Measurements from ENCODE around the gene OTOR. TPM values are rescaled to one million over a fixed set of nuclear protein-coding genes. Genes with fewer than 3 reads are reported as not detected.

Gene OTOR, protein sequence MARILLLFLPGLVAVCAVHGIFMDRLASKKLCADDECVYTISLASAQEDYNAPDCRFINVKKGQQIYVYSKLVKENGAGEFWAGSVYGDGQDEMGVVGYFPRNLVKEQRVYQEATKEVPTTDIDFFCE
- total RNA-seq (0.35 TPM), polyA plus RNA-seq (ENCODE audit: insufficient read depth in 1 of 8, insufficient read length in 8 of 8, low replicate concordance in 1 of 8) (under 1 TPM in 6 of 8 donors, not detected in 2; 0.08 to 0.25 (median 0.12) TPM)
- long read RNA-seq, donor 1 = 0 reads
- long read RNA-seq, donor 2 = 0 reads
- long read RNA-seq, donor 3 = 0 reads
- long read RNA-seq, donor 4, partial matches to known transcripts = 0 of 1 reads
- long read RNA-seq, donor 4, other reads (novel, unspliced or antisense) = 0 of 1 reads
- long read RNA-seq, donor 5, partial matches to known transcripts = 0 of 2 reads
- long read RNA-seq, donor 5, other reads (novel, unspliced or antisense) = 0 of 2 reads
- long read RNA-seq, donor 6 = 0 reads
- long read RNA-seq, donor 7 = 0 reads
- long read RNA-seq, donor 8 = 0 reads
- long read RNA-seq, donor 9 = 0 reads
- long read RNA-seq, donor 10 = 0 reads
- long read RNA-seq, donor 11 = 0 reads

- Histone ChIP-seq H3K4me3 (ENCODE audit: low read length) (no peak within 1 kb of the TSS), H3K9me3 (replicated peaks; ENCODE audit: control insufficient read depth, low read depth, low read length) (no peaks in the 10 kb centered on the region), H3K27me3 (ENCODE audit: control insufficient read depth, insufficient read depth, low read length) (peaks cover 2% of the 10 kb centered on the region), H3K27ac (ENCODE audit: low read length) (peak within 1 kb of the TSS; percentile 20), H3K36me3 (ENCODE audit: control insufficient read depth, insufficient read depth, low read length) (no peaks in the 10 kb centered on the region), H3K4me1 (ENCODE audit: control insufficient read depth, insufficient read depth, low read length) (no peaks in the 10 kb centered on the region)
- no CpG with 5 or more reads among the region's 5 CpGs for WGBS (ENCODE audit: insufficient coverage)
- DNase-seq = peak; percentile 88
These were observed at the start of gene OTOR for GRCh38 chr20:16748308-16748900. Gene OTOR, plus strand, starts transcription at chr20:16748358. Its CDS starts 44 bp downstream, at chr20:16748402.

DNA sequence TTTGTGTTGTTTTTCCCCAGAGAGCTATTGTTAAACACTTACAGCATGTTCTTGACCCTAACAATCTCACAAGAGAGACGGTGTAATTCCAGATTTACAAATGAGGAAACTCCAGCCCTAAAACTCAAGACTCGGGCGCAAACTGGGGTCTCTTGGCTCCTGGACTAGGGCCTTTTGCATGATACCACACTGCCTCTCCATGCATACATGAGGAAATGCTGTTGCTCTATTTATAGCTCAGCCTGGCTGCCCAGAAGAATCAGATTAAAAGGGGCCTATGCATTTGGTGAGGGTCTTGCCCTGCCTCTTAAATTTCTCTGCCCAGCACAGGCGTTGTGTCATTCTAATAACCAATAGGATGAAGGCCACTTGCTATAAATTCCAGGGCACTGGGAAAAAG, 48.9 kb upstream of the OTOR start:
- H3K27me3 ChIP-seq (ENCODE audit: control insufficient read depth, insufficient read depth, low read length) = no peaks in the 10 kb centered on the region
- no peak overlapping the region for H3K4me3 ChIP-seq (ENCODE audit: low read length)
- H3K4me1 ChIP-seq (ENCODE audit: control insufficient read depth, insufficient read depth, low read length) = peaks cover 4% of the 10 kb centered on the region
- no peaks in the 10 kb centered on the region for H3K36me3 ChIP-seq (ENCODE audit: control insufficient read depth, insufficient read depth, low read length)
- WGBS (ENCODE audit: insufficient coverage) = 50% methylated on average over 1 of the region's 4 CpGs
- no peak overlapping the region for H3K27ac ChIP-seq (ENCODE audit: low read length)
- no peaks in the 10 kb centered on the region for H3K9me3 ChIP-seq (replicated peaks; ENCODE audit: control insufficient read depth, low read depth, low read length)
- DNase-seq = peak; percentile 31

GRCh38 chr20:16701296-16701695, 46.9 kb upstream of the OTOR start:
- no peak overlapping the region for H3K4me3 ChIP-seq (ENCODE audit: low read length)
- no peak overlapping the region for H3K27ac ChIP-seq (ENCODE audit: low read length)
- H3K36me3 ChIP-seq (ENCODE audit: control insufficient read depth, insufficient read depth, low read length) = no peaks in the 10 kb centered on the region
- WGBS (ENCODE audit: insufficient coverage) = no CpG with 5 or more reads among the region's 3 CpGs
- peaks cover 4% of the 10 kb centered on the region for H3K4me1 ChIP-seq (ENCODE audit: control insufficient read depth, insufficient read depth, low read length)
- peaks cover 2% of the 10 kb centered on the region for H3K9me3 ChIP-seq (replicated peaks; ENCODE audit: control insufficient read depth, low read depth, low read length)
- no peak for DNase-seq
- H3K27me3 ChIP-seq (ENCODE audit: control insufficient read depth, insufficient read depth, low read length) = no peaks in the 10 kb centered on the region

DNA sequence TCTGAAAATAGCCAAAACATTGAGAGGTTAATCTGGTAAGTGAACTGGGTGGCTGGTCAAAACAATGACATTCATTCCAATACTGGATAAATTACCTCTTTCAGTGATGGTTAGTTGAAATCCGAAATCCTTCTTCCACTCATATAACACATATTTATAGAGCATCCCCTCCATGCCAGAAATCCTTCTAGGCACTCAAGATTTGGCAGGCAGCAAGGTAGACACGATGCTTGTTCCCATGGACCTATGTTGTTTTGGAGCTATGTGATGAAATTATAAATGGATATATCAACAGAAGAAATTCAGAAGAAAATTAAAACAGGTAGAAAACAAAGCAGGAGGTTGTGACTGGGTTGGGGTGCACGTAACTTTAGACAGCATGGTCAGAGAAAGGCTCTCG, 44.6 kb upstream of the OTOR start:
- Histone ChIP-seq H3K4me3 (ENCODE audit: low read length) (no peak overlapping the region), H3K4me1 (ENCODE audit: control insufficient read depth, insufficient read depth, low read length) (peaks cover 4% of the 10 kb centered on the region), H3K27ac (ENCODE audit: low read length) (no peak overlapping the region), H3K9me3 (replicated peaks; ENCODE audit: control insufficient read depth, low read depth, low read length) (peaks cover 2% of the 10 kb centered on the region), H3K36me3 (ENCODE audit: control insufficient read depth, insufficient read depth, low read length) (no peaks in the 10 kb centered on the region), H3K27me3 (ENCODE audit: control insufficient read depth, insufficient read depth, low read length) (no peaks in the 10 kb centered on the region)
- WGBS (ENCODE audit: insufficient coverage) = 53% methylated on average over 3 of the region's 4 CpGs
- DNase-seq = no peak

- no peak overlapping the region for H3K27ac ChIP-seq (ENCODE audit: low read length)
These were observed 40.5 kb upstream of the OTOR start for GRCh38 chr20:16707674-16708073.

GRCh38 chr20:16708602-16709001, 39.6 kb upstream of the OTOR start:
- DNase-seq = no peak
- Histone ChIP-seq H3K36me3 (ENCODE audit: control insufficient read depth, insufficient read depth, low read length) (no peaks in the 10 kb centered on the region), H3K9me3 (replicated peaks; ENCODE audit: control insufficient read depth, low read depth, low read length) (peaks cover 2% of the 10 kb centered on the region), H3K27me3 (ENCODE audit: control insufficient read depth, insufficient read depth, low read length) (no peaks in the 10 kb centered on the region), H3K4me1 (ENCODE audit: control insufficient read depth, insufficient read depth, low read length) (peaks cover 9% of the 10 kb centered on the region), H3K4me3 (ENCODE audit: low read length) (no peak overlapping the region), H3K27ac (ENCODE audit: low read length) (no peak overlapping the region)

More at GRCh38 chr20:16707674-16708073, 40.5 kb upstream of the OTOR start:
- H3K9me3 ChIP-seq (replicated peaks; ENCODE audit: control insufficient read depth, low read depth, low read length) = peaks cover 2% of the 10 kb centered on the region
- WGBS (ENCODE audit: insufficient coverage) = 80% methylated on average over 1 of the region's 3 CpGs
- peaks cover under 1% of the 10 kb centered on the region for H3K4me1 ChIP-seq (ENCODE audit: control insufficient read depth, insufficient read depth, low read length)
- no peaks in the 10 kb centered on the region for H3K36me3 ChIP-seq (ENCODE audit: control insufficient read depth, insufficient read depth, low read length)
- no peaks in the 10 kb centered on the region for H3K27me3 ChIP-seq (ENCODE audit: control insufficient read depth, insufficient read depth, low read length)
- DNase-seq = no peak
- no peak overlapping the region for H3K4me3 ChIP-seq (ENCODE audit: low read length)

DNA sequence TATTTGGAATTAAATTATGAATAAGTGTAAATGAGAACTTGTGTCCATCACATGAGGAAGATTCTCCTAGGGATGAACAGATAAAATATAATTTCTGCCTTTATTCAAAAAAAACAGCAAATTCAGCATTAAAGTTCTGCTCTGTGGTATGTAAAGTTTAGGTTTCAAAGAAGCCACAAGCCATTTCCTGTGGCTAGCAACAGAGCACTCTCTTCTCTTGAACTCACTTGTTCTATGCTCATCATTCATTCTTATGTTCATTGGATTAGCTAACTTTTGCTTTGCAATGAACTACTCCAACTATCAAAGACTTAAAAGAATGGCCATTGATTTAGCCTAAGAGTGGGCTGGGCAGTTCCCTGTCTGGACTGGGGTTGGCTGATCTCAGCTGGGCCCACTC, 39.1 kb upstream of the OTOR start:
- Histone ChIP-seq H3K27me3 (ENCODE audit: control insufficient read depth, insufficient read depth, low read length) (no peaks in the 10 kb centered on the region), H3K36me3 (ENCODE audit: control insufficient read depth, insufficient read depth, low read length) (no peaks in the 10 kb centered on the region), H3K27ac (ENCODE audit: low read length) (no peak overlapping the region), H3K9me3 (replicated peaks; ENCODE audit: control insufficient read depth, low read depth, low read length) (peaks cover 2% of the 10 kb centered on the region), H3K4me1 (ENCODE audit: control insufficient read depth, insufficient read depth, low read length) (peaks cover 13% of the 10 kb centered on the region), H3K4me3 (ENCODE audit: low read length) (no peak overlapping the region)
- no peak for DNase-seq

- no peak for DNase-seq
These were observed 37.4 kb upstream of the OTOR start for GRCh38 chr20:16710781-16711180.

GRCh38 chr20:16711661-16712258, 36.4 kb upstream of the OTOR start:
- Histone ChIP-seq H3K9me3 (replicated peaks; ENCODE audit: control insufficient read depth, low read depth, low read length) (no peaks in the 10 kb centered on the region), H3K4me1 (ENCODE audit: control insufficient read depth, insufficient read depth, low read length) (peaks cover 24% of the 10 kb centered on the region), H3K36me3 (ENCODE audit: control insufficient read depth, insufficient read depth, low read length) (no peaks in the 10 kb centered on the region), H3K4me3 (ENCODE audit: low read length) (no peak overlapping the region), H3K27ac (ENCODE audit: low read length) (no peak overlapping the region), H3K27me3 (ENCODE audit: control insufficient read depth, insufficient read depth, low read length) (no peaks in the 10 kb centered on the region)
- WGBS (ENCODE audit: insufficient coverage) = no CpG with 5 or more reads among the region's 4 CpGs
- no peak for DNase-seq

More at GRCh38 chr20:16710781-16711180, 37.4 kb upstream of the OTOR start:
- no peak overlapping the region for H3K27ac ChIP-seq (ENCODE audit: low read length)
- no peak overlapping the region for H3K4me3 ChIP-seq (ENCODE audit: low read length)
- peaks cover under 1% of the 10 kb centered on the region for H3K9me3 ChIP-seq (replicated peaks; ENCODE audit: control insufficient read depth, low read depth, low read length)
- H3K27me3 ChIP-seq (ENCODE audit: control insufficient read depth, insufficient read depth, low read length) = no peaks in the 10 kb centered on the region
- peaks cover 24% of the 10 kb centered on the region for H3K4me1 ChIP-seq (ENCODE audit: control insufficient read depth, insufficient read depth, low read length)
- no peaks in the 10 kb centered on the region for H3K36me3 ChIP-seq (ENCODE audit: control insufficient read depth, insufficient read depth, low read length)
- 90% methylated on average over 3 of the region's 3 CpGs for WGBS (ENCODE audit: insufficient coverage)

DNA sequence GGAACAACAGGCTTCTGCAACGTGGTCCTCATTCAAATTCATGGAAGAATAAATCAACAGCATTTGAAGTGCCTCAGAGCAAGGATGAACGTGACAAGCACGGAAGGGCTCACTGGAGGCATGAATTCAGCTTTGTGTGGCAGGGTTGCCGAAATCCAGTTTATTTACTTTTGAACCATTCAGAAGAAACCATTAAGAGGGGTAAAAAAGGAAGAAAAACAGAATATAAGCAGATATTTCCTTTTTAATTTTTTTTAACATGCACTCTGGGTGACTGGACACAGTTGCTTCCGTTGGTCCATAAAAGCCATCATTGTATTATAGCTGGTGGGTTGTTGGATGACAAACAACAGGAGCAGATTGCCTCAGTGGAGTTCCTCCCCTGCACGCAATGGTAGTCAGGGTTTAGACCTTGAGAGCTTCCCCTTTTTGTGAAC, 35.6 kb upstream of the OTOR start:
- WGBS (ENCODE audit: insufficient coverage) = 17% methylated on average over 1 of the region's 6 CpGs
- DNase-seq = no peak
- no peak overlapping the region for H3K4me3 ChIP-seq (ENCODE audit: low read length)
- peaks cover 24% of the 10 kb centered on the region for H3K4me1 ChIP-seq (ENCODE audit: control insufficient read depth, insufficient read depth, low read length)
- no peaks in the 10 kb centered on the region for H3K27me3 ChIP-seq (ENCODE audit: control insufficient read depth, insufficient read depth, low read length)
- no peaks in the 10 kb centered on the region for H3K9me3 ChIP-seq (replicated peaks; ENCODE audit: control insufficient read depth, low read depth, low read length)
- H3K36me3 ChIP-seq (ENCODE audit: control insufficient read depth, insufficient read depth, low read length) = no peaks in the 10 kb centered on the region
- no peak overlapping the region for H3K27ac ChIP-seq (ENCODE audit: low read length)

Data from muscle of leg (tissue), 16 donors.